Natural killer cell treated with Interleukin-12 subunit alpha and Interleukin-12 subunit beta and Interleukin-15 and Interleukin-18, amount 100 ng/mL, for 72 hours (primary cell): Measurements from ENCODE around the gene IQSEC1. TPM values are rescaled to one million over a fixed set of nuclear protein-coding genes. Genes with fewer than 3 reads are reported as not detected.
A peak's percentile ranks its signal among the peaks of the same experiment; 100 is the strongest.

ENCODE experiments used
- ATAC-seq, 2 donors: fragments of 150-1000 bp; cut with Tn5 transposase in 1 of 2; sonication (Bioruptor Pico), chemical (Tn5 transposase) in 1 of 2; 2 replicates each; pipeline ENCODE4 v1.10.0; 2021
- DNase-seq: peaks from one replicate; pipeline ENCODE4 v3.0.0; 2022; ENCODE audit warnings: low spot score
- H3K27ac Mint-ChIP-seq, 2 donors: 1 replicate in 1 of 2; 2 replicates in 1 of 2; pipeline ENCODE4 v1.8.0; 2022; ENCODE audit warnings: mixed read lengths in 2 of 2, mild to moderate bottlenecking in 1 of 2, moderate library complexity in 1 of 2
- H3K27me3 Mint-ChIP-seq, 2 donors: 1 replicate in 1 of 2; 2 replicates in 1 of 2; pipeline ENCODE4 v1.8.0; 2022; ENCODE audit warnings: mixed read lengths in 2 of 2
- H3K36me3 Mint-ChIP-seq: one replicate; pipeline ENCODE4 v1.8.0; 2022; ENCODE audit warnings: mixed read lengths
- H3K4me1 Mint-ChIP-seq, 2 donors: 1 replicate in 1 of 2; 2 replicates in 1 of 2; pipeline ENCODE4 v1.8.0; 2022; ENCODE audit warnings: low read depth in 2 of 2, mixed read lengths in 2 of 2, mild to moderate bottlenecking in 1 of 2
- H3K4me3 Mint-ChIP-seq: one replicate; pipeline ENCODE4 v1.8.0; 2022; ENCODE audit warnings: mixed read lengths
- H3K9me3 Mint-ChIP-seq: 2 replicates; pipeline ENCODE4 v1.8.0; 2022; ENCODE audit warnings: mixed read lengths
- total RNA-seq, 2 donors: library from RNA; stranded (reverse); gene quantifications; one replicate each; pipeline ENCODE4 v1.2.3, GENCODE V29; 2022

Gene IQSEC1
- total RNA-seq, 2 donors from 2014 or later, result 93.7 to 95.8 TPM

DNA sequence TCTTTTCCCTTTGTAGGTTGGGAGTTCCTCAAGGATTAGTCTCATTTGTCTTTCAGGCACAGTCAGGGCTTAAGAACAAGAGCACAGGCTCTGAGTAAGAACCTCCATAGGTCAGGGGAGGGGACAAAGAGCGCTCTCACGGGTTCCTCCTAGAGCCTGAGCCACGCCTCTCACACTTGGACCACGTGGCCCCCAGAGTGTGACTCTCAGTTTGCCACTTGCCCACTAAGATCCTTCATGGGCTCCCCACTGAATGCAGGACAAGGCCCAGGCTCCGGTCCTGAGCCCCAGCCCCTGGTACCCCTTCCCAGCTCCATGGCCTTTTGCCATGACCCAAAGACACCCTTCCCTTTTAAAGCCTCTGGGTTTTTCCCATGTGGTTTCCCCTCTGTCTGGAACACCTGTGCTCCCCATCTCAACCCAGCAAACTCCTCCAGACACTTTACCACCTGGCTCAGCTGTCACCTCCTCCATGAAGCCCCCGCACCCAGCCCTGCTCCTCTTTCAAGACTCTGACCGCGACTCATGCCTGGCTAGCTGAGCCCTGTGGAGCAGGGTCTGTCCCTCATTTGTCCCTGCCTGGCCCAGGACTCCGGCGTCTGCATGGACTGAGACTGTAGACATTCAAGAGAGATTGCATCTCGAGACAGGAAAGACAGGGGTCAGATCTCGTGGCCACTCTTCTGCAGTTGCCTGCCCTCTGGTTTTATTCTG is 32.7 kb downstream of the IQSEC1 start:
- H3K36me3 Mint-ChIP-seq, result no peaks in the 10 kb centered on the region
- ATAC-seq (peak; percentile 98 to 99), DNase-seq (peak; percentile 91)
- H3K27me3 Mint-ChIP-seq, result no peaks in the 10 kb centered on the region
- H3K27ac Mint-ChIP-seq, result peak overlapping the region; percentile 70 to 94
- no peaks in the 10 kb centered on the region for H3K9me3 Mint-ChIP-seq
- H3K4me1 Mint-ChIP-seq, result peaks cover 21 to 40% of the 10 kb centered on the region in 2 donors
- peak overlapping the region; percentile 72 for H3K4me3 Mint-ChIP-seq

DNA sequence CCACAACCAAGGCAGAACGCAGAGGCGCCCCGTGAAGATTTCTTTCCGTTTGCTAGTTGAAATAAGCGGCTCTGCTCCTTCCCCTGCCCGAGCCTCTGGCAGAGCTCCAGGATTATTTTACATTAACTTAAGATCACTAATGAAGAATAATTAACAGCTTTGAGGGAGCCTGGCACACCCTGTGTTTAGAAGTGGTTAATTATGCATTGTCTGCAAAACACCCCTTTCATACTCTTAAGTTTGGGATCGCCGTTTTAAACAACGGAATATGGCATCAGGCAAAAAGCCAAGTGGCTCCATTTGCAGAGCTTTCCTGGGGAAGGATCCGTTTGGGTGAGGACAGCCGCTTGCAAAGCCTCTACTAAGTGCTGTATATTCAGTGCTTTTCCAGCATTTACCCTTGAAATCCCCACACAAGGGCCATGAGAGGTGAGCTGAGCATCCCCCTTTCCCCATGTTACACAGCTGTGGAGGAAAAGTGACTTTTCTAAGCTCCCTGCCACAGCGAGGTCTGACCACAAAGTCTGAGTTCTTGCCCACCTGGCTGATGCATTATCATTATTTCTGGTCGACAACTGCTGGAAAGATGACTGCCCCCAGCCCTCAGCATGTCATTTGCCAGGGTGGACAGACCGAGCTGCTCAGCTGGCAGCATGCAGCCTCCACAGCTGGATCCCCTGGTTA is 33.9 kb downstream of the IQSEC1 start:
- ATAC-seq, result no peak
- H3K4me3 Mint-ChIP-seq, result no peak overlapping the region
- peak overlapping the region; percentile 70 to 94 for H3K27ac Mint-ChIP-seq
- H3K9me3 Mint-ChIP-seq, result no peaks in the 10 kb centered on the region
- no peak for DNase-seq
- no peaks in the 10 kb centered on the region for H3K27me3 Mint-ChIP-seq
- H3K36me3 Mint-ChIP-seq, result no peaks in the 10 kb centered on the region
- H3K4me1 Mint-ChIP-seq, result peaks cover 21 to 42% of the 10 kb centered on the region in 2 donors

DNA sequence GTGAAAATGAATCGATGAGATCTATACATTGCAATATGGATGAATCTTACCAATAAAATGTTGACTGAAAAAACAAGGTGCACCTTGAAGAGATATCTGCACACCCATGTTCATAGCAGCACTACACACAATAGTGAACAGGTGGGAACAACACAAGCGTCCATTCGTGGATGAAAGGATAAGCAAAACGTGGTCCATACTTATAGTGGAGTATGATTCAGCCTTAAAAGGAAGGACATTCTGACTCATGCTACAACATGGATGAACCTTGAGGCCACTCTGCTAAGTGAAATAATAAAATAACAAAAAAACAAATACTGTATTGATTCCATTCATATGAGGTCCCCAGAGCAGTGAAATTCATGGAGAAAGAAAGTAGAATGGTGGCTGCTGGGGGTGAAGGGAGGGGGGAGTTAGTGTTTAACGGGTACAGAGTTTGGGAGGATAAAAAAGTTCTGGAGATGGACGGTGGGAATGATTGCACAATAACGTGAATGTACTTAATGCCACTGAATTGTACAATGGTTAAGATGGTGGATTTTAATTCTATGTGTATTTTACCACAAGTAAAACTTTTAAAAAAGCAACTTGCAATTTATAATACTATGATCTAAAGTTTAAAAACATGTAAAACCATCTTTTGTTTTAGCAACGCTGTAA is 35.6 kb downstream of the IQSEC1 start:
- H3K27ac Mint-ChIP-seq, result no peak overlapping the region
- no peak for DNase-seq
- peaks cover 21 to 36% of the 10 kb centered on the region in 2 donors for H3K4me1 Mint-ChIP-seq
- no peak for ATAC-seq
- no peaks in the 10 kb centered on the region for H3K36me3 Mint-ChIP-seq
- H3K4me3 Mint-ChIP-seq, result no peak overlapping the region
- H3K9me3 Mint-ChIP-seq, result no peaks in the 10 kb centered on the region
- no peaks in the 10 kb centered on the region for H3K27me3 Mint-ChIP-seq

DNA sequence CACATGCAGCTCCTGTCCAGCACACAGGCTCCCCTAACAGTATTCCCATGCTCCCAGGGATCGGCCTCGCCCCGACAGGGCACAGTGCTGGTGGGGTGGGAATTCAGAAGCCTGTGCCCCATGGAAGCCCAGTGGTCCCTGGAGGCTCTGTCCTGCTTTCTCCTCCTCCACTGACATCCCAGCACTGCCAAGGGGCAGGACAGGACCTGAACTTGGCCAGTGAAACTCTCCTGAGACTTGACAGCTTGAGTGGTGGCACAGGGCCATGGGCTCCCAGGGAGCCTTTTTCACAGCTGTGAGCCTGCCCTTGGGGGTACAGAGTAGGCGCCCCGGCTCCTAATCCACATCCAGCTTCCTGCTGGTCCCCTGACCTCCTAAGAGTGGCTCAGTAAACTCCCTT is 38.4 kb downstream of the IQSEC1 start:
- DNase-seq (no peak), ATAC-seq (no peak)
- Mint-ChIP-seq H3K4me1 (peaks cover 2 to 30% of the 10 kb centered on the region in 2 donors), H3K27me3 (no peaks in the 10 kb centered on the region), H3K4me3 (no peak overlapping the region), H3K36me3 (no peaks in the 10 kb centered on the region), H3K27ac (peak overlapping the region in 1 of 2 donors; percentile 53), H3K9me3 (no peaks in the 10 kb centered on the region)

DNA sequence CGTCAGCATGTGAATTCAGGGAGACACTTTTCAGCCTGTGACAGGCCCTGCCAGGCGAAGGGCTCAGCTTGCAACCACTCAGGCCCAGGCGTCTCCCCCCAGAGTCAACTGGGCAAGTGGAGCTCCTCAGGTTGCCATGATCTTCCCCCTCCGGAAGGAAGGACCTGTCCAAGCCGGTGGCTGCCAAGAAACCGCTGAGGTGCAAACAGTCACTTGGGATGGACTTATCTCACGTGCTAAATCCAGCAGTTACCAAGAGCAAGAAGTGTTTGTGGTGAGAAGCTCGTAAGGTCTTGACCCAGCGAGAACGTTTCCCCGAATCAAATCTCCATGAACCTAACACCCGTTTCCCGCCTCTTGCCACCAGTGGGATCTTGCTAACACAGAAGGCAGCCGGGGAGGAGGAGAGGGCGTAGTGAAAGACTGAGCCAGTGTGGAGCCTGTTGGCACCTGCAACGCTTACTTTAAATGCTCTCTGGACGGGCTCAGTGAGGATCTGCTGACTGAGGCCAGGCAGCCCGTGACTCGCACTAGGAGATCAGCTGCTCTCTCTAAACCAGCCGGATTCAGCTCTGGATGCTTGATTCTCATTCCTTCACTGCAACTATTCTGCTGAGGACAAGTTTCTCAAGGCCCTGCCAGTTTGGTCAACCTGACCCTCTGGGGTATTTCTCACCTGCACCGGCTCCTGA is 39.0 kb downstream of the IQSEC1 start:
- no peaks in the 10 kb centered on the region for H3K36me3 Mint-ChIP-seq
- H3K9me3 Mint-ChIP-seq, result no peaks in the 10 kb centered on the region
- no peaks in the 10 kb centered on the region for H3K27me3 Mint-ChIP-seq
- H3K4me3 Mint-ChIP-seq, result no peak overlapping the region
- no peak for DNase-seq
- no peak for ATAC-seq
- peaks cover 0 to 28% of the 10 kb centered on the region in 2 donors for H3K4me1 Mint-ChIP-seq
- peak overlapping the region in 1 of 2 donors; percentile 53 for H3K27ac Mint-ChIP-seq

DNA sequence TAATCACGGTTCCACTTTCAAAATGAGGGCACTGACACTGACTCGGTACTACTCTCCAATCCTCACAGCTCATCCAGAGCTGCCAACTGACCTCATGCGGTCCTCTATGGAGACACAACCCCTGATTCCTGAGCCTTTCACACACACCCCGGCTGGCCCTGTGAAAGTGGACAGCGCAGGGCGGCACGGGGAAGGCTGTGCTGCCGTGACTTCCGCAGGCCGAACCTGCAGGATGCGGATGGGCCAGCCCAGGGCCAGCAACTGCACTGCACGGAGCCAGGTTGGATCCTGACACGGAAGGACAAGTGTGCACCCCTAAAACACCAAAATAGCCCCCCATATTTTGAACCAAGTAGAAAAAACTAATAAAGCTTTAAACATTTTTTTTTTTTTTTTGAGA is 41.0 kb downstream of the IQSEC1 start:
- DNase-seq (no peak), ATAC-seq (no peak)
- Mint-ChIP-seq H3K9me3 (no peaks in the 10 kb centered on the region), H3K27ac (peak overlapping the region in 1 of 2 donors; percentile 26), H3K27me3 (no peaks in the 10 kb centered on the region), H3K36me3 (no peaks in the 10 kb centered on the region), H3K4me3 (no peak overlapping the region), H3K4me1 (peaks cover 4 to 26% of the 10 kb centered on the region in 2 donors)

DNA sequence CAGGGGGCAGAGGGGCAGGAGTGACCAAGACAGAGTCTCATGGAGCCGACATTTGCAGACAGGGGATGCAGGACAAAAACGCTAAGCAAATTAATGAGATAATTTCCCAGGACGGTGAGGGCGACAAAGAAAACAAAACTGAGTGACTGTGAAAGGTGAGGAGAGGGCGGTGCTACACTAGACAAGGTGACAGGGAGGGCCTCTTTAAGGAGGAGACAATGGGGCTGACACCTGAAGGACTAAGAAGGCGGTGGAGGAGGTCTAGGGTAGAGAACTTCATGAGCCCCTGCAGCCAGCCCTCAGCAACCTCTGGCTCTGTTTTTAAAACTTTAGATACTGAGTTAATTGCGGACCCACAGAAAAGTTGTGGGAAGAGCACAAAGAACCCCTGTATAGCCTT is 41.6 kb downstream of the IQSEC1 start:
- Mint-ChIP-seq H3K9me3 (no peaks in the 10 kb centered on the region), H3K36me3 (no peaks in the 10 kb centered on the region), H3K27ac (peak overlapping the region in 1 of 2 donors; percentile 26), H3K4me3 (no peak overlapping the region), H3K27me3 (no peaks in the 10 kb centered on the region), H3K4me1 (peaks cover 7 to 28% of the 10 kb centered on the region in 2 donors)
- DNase-seq, result no peak
- ATAC-seq, result no peak

DNA sequence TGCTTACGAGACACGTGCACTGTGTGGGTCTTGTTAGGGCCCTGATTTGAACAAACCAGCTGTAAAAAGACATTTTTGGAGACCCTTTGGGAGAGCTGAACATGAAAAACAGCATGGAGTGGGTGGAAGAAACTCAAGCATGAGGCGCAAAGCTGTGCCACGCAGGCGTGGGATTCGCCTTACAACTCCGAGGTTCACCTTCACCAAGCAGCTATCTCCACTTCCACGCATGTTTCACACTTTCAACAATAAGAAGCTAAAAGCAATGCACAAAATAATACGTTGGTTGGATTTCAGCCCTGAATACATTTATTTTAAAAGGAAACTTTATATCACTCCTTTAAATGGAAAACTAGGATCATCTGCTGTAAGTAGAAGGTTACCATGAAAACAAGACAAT is 42.5 kb downstream of the IQSEC1 start:
- H3K4me3 Mint-ChIP-seq, result no peak overlapping the region

DNA sequence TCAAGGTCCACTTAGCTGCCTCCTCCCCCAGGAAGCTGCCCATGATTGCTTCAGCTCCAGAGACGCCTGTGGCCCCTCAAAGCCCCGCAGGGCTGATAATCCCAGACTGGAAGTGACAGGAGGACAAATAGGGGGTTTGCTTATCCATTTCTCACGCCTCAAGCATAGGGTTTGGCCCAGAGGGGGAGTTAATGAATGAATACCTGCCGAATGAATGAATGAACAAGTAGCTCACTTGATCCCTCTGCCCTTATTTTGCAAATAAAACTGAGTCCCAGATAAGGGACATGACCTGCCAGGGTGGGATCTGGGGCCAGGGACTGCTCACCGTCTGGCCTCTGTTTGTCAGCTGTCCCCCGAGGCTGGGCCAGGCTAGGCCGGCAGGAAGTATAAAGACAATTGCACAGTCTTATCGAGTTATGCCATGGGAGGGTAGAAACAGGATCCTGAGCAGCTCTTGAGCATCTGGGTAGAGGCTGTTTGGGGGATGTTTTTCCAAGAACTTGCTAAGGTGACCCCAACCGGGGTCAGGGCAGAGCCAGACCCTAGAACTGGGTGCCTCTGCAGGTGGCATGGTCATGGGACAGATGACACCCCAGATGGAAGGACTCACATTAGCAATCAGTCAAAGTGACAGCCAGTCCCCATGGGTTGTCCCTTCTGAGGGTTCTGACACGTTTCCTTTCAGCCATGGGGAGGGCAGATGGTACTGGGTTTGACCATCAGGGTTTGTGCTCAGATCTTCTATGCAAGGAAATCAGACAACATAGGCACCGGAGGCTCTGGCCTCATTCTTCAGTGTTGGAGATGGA is 45.0 kb downstream of the IQSEC1 start:
- no peak overlapping the region for H3K4me3 Mint-ChIP-seq
- H3K4me1 Mint-ChIP-seq, result peaks cover 13 to 36% of the 10 kb centered on the region in 2 donors
- DNase-seq (no peak), ATAC-seq (no peak)
- H3K27me3 Mint-ChIP-seq, result no peaks in the 10 kb centered on the region
- H3K36me3 Mint-ChIP-seq, result no peaks in the 10 kb centered on the region
- peaks cover 6% of the 10 kb centered on the region for H3K9me3 Mint-ChIP-seq
- H3K27ac Mint-ChIP-seq, result no peak overlapping the region

More for the DNA sequence above, 42.5 kb downstream of the IQSEC1 start:
- DNase-seq, result no peak
- Mint-ChIP-seq H3K27me3 (no peaks in the 10 kb centered on the region), H3K4me1 (peaks cover 7 to 32% of the 10 kb centered on the region in 2 donors), H3K36me3 (no peaks in the 10 kb centered on the region), H3K9me3 (no peaks in the 10 kb centered on the region), H3K27ac (peak overlapping the region in 1 of 2 donors; percentile 29)
- ATAC-seq, result no peak

DNA sequence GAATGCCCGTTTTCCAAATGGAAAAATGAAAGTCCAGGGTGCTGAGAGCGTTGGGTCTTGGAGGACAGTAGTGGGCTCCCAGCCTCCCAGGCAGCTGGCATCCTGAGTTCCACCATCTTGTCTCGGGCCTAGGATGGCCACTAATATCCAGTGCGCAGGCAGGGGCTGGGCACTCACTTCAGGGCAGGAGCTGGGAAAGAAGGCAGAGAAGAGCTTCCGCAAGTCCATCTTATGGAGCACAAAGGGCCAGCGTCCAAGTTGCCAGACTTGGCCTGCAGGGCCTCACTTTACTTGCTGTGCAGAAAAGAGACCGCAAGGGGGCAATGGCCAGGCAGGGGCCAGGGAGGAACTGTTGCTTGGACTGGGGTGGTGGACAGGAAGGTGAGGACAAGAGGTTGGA is 46.1 kb downstream of the IQSEC1 start:
- H3K27me3 Mint-ChIP-seq, result no peaks in the 10 kb centered on the region
- H3K9me3 Mint-ChIP-seq, result peaks cover 6% of the 10 kb centered on the region
- H3K36me3 Mint-ChIP-seq, result no peaks in the 10 kb centered on the region
- H3K4me1 Mint-ChIP-seq, result peaks cover 13 to 35% of the 10 kb centered on the region in 2 donors
- no peak overlapping the region for H3K4me3 Mint-ChIP-seq
- DNase-seq (no peak), ATAC-seq (no peak)
- H3K27ac Mint-ChIP-seq, result peak overlapping the region in 1 of 2 donors; percentile 31

DNA sequence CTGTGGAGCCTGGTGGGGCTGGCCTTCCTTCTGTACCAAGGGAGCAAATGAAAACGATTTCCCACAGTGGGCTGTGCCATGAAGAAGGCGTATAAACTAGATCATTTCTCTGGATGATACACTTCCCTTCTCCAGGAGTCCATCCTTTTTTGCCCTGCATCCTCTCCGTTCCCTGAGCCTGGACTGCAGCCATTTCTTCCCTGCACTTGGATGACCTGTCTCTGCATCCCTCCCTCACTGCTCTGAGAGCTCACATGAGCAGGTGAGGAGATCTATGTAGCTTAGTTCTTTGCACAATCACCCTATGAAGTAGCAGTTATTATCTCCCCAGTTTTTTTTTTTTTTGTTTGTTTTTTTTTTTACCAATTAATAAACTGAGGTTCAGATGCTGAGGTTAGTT is 46.7 kb downstream of the IQSEC1 start:
- peak overlapping the region in 1 of 2 donors; percentile 31 for H3K27ac Mint-ChIP-seq
- H3K9me3 Mint-ChIP-seq, result peaks cover 6% of the 10 kb centered on the region
- no peak overlapping the region for H3K4me3 Mint-ChIP-seq
- H3K27me3 Mint-ChIP-seq, result no peaks in the 10 kb centered on the region
- DNase-seq (no peak), ATAC-seq (no peak)
- H3K36me3 Mint-ChIP-seq, result no peaks in the 10 kb centered on the region
- peaks cover 13 to 33% of the 10 kb centered on the region in 2 donors for H3K4me1 Mint-ChIP-seq

DNA sequence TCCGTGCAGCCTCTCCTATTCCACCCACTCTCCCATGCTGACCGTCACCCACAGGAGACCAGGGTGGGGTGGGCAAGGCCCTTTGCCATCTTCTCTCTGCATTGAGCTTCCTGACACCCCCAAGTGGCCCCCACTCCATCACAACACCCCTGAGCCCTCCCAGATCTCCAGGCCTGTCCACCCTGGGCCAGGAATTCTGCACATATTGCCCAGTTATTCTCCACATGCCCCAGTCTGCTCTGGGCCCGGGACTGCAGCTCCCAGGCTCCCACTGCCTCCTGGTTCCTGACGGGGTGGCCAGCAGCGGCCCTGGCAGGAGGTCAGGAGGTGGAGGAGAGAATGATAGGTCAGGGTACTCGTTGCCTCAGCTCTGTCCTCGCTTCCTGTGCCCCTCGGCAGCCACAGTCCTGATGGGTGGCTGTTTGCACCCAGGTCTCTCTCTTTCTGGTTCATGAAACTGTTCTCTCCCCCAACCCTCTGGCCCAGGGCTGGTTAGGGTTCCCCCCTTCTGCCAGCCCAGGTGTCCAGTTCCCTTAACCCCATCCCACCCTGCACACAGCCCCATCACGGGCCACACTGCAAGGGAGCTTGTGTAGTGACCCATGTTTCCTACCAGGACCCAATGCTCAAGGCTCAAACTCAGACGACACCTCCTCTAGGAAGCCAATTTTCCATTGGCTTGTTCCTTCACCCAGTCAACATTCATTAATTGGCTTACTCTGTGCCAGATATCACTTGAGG is 47.3 kb downstream of the IQSEC1 start:
- H3K27ac Mint-ChIP-seq, result peak overlapping the region in 1 of 2 donors; percentile 31

More for the DNA sequence above, 47.3 kb downstream of the IQSEC1 start:
- peaks cover 6% of the 10 kb centered on the region for H3K9me3 Mint-ChIP-seq
- no peaks in the 10 kb centered on the region for H3K27me3 Mint-ChIP-seq
- no peaks in the 10 kb centered on the region for H3K36me3 Mint-ChIP-seq
- DNase-seq (no peak), ATAC-seq (no peak)
- no peak overlapping the region for H3K4me3 Mint-ChIP-seq
- peaks cover 13 to 30% of the 10 kb centered on the region in 2 donors for H3K4me1 Mint-ChIP-seq
